Osteocyte (in vitro differentiated cells): ENCODE results near the gene AKT1. TPM values are rescaled to one million over a fixed set of nuclear protein-coding genes. Genes with fewer than 3 reads are reported as not detected.

Experiments
- DNase-seq: peaks from one replicate; pipeline ENCODE4 v3.0.0; 2021; ENCODE audit warnings: mixed read lengths; ENCODE audit not compliant: unreplicated experiment; ENCODE audit errors: extremely low spot score
- H3K27ac Mint-ChIP-seq: one replicate; pipeline ENCODE4 v1.8.0; 2021; ENCODE audit warnings: mild to moderate bottlenecking, mixed read lengths; ENCODE audit not compliant: unreplicated experiment
- H3K27me3 Mint-ChIP-seq: one replicate; pipeline ENCODE4 v1.8.0; 2021; ENCODE audit warnings: mixed read lengths; ENCODE audit not compliant: unreplicated experiment
- H3K36me3 Mint-ChIP-seq: one replicate; pipeline ENCODE4 v1.8.0; 2021; ENCODE audit warnings: mixed read lengths; ENCODE audit not compliant: unreplicated experiment
- H3K4me1 Mint-ChIP-seq: one replicate; pipeline ENCODE4 v1.8.0; 2021; ENCODE audit warnings: mixed read lengths; ENCODE audit not compliant: unreplicated experiment
- H3K4me3 Mint-ChIP-seq: one replicate; pipeline ENCODE4 v1.8.0; 2021; ENCODE audit warnings: mild to moderate bottlenecking, moderate library complexity, mixed read lengths; ENCODE audit not compliant: unreplicated experiment
- H3K9me3 Mint-ChIP-seq: one replicate; pipeline ENCODE4 v1.8.0; 2021; ENCODE audit warnings: mixed read lengths; ENCODE audit not compliant: unreplicated experiment
- CTCF ChIP-seq: fragments of 200-600 bp; sonication (generic); IDR thresholded peaks from 2 replicates; pipeline ENCODE4 v1.5.0; 2021; ENCODE audit warnings: antibody characterized with exemption, mild to moderate bottlenecking, moderate library complexity
- total RNA-seq: library from RNA; stranded (reverse); gene quantifications from 2 replicates; pipeline ENCODE4 v1.2.1, GENCODE V29; 2021

Gene AKT1
- total RNA-seq, 1 donor from 2014 or later, result 157 TPM

DNA sequence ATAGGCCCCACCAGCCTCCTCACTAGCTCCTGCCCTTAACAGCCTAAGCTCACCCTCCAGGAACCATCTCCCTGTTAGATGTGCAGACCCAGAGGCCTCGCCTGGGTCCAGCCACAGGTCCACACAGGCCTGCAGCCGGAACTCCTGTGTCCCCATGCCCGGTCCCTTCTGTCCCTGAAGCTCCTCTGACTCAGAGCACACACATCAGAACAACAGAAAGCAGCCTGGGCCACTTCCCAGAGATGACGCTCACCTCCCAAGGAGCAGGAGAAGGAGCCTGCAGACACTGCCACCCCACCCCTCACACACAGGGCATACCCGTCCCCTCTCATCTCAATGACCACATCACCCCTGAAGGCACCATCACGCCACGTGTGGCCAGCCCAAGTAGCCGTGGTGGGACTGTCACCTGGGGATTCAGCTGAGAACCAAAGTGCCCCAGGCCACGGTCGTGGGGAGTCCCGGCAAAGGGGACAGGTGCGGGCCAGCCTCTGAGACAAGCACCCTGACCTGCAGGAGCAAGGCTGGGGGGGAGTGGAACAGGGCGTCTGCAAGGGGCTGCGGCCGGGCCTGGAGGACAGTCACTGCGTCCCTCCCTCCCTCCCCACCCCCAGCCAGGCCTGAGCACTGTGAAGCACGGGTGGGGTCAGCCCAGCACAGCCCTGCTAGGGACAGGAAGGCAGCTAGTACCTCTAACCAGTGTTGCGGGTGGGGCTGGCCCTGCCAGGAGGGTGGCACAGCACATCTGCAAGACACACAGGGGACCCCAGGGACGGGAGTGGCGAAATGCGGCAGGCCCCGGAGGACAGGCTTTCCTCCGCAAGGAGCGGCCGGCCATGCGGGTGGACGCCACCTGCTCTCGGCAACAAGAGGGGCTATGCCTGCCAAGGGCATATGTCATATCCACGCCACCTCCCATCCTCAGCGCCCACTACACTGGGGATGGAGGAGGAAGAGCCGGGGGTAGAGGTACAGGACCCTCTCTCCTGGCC lies 5.5 kb downstream of the AKT1 start:
- no peak for DNase-seq
- Mint-ChIP-seq H3K9me3 (no peaks in the 10 kb centered on the region), H3K4me3 (no peak overlapping the region), H3K36me3 (peaks cover 2% of the 10 kb centered on the region), H3K27me3 (no peaks in the 10 kb centered on the region), H3K4me1 (peaks cover 34% of the 10 kb centered on the region), H3K27ac (no peak overlapping the region)
- TF ChIP-seq CTCF, result no peak

DNA sequence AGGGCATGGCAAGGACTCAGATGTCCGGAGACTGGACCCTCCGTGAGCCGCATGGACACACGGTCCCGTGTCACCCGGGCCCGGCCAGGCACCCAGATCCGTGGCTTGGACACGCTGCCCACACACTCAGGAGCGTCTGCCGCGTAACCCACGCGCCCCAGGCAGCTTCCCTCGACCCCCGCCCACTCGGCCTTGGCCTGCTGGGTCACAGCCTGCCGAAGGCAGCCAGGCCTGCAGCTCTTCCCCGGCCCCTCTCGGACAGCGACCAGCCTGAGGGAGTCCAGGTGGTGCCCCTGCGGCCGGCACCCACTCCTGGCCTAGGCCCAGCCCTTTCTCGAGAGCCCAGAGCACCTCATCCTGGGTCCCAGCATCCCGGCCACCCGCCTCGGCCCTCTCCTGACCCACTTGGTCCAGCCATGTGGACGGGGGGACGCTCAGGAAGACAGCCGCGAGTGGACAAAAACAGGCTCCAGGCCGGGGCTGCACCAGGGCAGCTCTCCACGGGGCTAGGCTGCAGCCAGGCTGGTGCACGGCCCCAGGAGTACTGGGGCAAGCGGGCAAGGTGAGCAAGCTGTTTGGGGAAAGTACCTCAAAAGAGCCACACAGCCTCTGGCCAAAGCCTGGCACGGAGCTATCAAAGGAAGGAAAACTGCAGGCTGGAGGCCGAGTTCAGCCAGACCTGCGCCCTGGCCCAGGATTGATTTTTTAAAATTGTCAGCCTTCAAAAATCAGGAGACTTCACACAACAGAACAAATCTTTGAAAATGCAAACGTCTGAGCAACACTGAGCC lies 6.5 kb downstream of the AKT1 start:
- TF ChIP-seq CTCF, result no peak
- Mint-ChIP-seq H3K36me3 (peaks cover 2% of the 10 kb centered on the region), H3K4me1 (peaks cover 32% of the 10 kb centered on the region), H3K27ac (no peak overlapping the region), H3K9me3 (no peaks in the 10 kb centered on the region), H3K27me3 (no peaks in the 10 kb centered on the region), H3K4me3 (no peak overlapping the region)
- DNase-seq, result no peak

DNA sequence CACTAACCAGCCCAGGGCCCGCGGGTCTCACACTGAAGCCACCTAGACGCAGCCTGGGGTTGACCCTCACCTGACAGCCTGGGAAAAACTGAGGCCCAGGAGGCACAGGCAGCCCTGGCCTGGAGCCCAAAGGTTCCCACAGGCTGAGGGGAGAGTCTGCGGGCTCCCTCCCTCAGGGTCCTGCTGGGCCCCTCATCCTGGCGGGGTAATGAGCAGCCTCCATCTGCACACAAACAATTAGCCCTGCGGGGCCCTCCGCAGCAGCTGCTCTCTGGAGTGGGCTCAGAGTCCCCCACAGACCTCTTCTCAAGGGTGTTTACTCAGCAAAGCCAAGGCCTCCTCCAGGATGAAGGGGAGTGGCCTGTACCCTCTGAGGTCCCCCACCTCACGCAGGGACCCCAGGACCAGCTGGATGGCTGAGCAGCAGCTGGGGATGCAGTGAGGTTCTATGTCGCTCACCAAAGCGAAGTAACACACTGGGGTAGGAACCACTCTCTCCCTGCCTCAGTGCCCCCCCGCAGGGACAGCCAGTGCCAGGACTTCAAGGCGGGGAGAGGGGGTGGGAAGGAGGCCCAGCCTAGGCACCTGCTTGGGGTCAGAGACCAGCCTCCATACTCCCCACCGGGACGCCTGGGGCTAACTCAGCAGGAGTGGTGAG lies 7.3 kb downstream of the AKT1 start:
- Mint-ChIP-seq H3K27ac (no peak overlapping the region), H3K27me3 (no peaks in the 10 kb centered on the region), H3K9me3 (no peaks in the 10 kb centered on the region), H3K4me1 (peaks cover 25% of the 10 kb centered on the region), H3K4me3 (no peak overlapping the region), H3K36me3 (peaks cover 2% of the 10 kb centered on the region)
- DNase-seq, result no peak
- TF ChIP-seq CTCF, result no peak

- no peak overlapping the region for H3K27ac Mint-ChIP-seq
- H3K9me3 Mint-ChIP-seq, result no peaks in the 10 kb centered on the region
- TF ChIP-seq CTCF, result no peak
- no peaks in the 10 kb centered on the region for H3K27me3 Mint-ChIP-seq
- no peak for DNase-seq
- peaks cover 22% of the 10 kb centered on the region for H3K4me1 Mint-ChIP-seq
- H3K36me3 Mint-ChIP-seq, result peaks cover 2% of the 10 kb centered on the region
- no peak overlapping the region for H3K4me3 Mint-ChIP-seq
Measured at GRCh38 chr14:104787736-104788135, 7.8 kb downstream of the AKT1 start.
